CD4-positive, alpha-beta T cell treated with Interferon alpha-2 for 1 hour (primary cell): ENCODE measurements around the gene KYNU.
"Not testable (repeated sequence)": the region's sequence is repeated elsewhere in the genome, so short reads cannot be mapped to it uniquely, and the experiment has no call there.

ENCODE experiments used
- DNase-seq, 2 donors: peaks; one replicate each; pipeline ENCODE4 v3.0.0-alpha.2; 2020 to 2022

The KYNU gene

GRCh38 chr2:142877216-142877838 lies at the start of gene KYNU:
TSS of gene KYNU (plus strand) at chr2:142877664. CDS start at chr2:142885368, 7,704 bp downstream.
- peak in 1 of 2 donors; percentile 27 for DNase-seq

GRCh38 chr2:142834021-142834420 lies 43.4 kb upstream of the KYNU start:
- no peak for DNase-seq

- DNase-seq = no peak
Measured at GRCh38 chr2:142840436-142840835, 37.0 kb upstream of the KYNU start.

DNA sequence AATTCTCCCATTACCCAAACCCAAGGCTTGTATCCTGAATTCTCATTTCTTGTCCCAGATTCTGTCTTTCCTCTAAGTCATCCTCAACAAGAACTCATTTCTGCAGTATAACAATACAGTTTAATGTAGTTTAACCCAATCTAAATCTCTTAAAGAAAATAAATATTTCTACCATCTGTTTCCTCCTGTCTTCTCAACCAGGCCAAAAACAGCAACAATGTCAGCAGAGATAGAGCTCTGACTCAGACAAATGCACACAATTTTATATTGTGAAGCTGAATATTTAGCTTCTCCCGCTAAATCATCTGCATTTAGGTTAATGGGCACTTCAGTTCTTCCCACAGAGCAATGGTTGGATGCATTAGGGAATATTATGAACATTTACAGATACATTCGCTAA lies 35.7 kb upstream of the KYNU start:
- no peak for DNase-seq

DNA sequence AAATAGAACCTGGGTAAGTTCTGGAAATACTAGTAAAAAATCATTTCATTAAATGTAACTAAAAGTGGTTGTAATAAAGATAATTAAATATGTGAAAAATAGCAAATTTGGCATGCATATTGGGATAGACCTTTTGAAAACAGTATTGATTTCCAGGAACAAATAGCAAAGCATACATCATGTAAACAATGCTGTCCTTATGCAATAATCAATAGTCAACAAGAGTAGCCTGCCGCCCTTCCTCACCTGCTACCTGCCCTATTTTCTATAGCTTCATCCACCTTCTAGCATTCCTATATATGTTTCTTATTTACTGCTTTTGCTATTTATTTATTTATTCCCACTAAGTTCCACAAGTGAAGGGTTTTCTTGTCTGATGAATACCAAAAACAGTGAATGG lies 35.1 kb upstream of the KYNU start:
- no peak for DNase-seq

- no peak for DNase-seq
Measured at GRCh38 chr2:142843731-142844130, 33.7 kb upstream of the KYNU start.

DNA sequence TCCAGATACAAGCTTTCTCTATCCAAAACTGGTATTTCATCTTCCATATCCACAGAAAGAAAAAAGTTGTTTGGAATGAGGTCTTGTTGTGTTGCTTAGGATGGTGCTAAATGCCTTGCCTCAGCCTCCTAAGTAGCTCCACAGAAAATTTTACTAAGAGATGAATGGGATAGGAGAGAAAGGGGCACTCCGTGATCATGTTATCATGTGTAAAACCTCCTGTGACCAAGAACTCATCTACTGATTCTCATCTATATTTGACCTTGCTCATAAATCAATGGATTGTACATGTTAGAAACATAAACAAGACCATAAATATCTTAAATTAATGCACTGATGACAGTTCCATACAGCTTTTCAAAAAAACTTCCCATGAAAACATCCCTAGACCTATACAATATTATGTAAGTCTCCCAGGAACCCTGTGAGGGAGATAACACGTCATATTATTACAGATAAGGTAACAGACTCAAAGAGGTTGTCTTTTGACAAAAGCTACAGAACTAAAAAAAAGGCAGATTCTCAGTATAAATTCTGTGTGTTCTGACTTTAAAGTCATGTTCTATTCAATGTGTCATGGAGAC lies 29.3 kb upstream of the KYNU start:
- DNase-seq = no peak

DNA sequence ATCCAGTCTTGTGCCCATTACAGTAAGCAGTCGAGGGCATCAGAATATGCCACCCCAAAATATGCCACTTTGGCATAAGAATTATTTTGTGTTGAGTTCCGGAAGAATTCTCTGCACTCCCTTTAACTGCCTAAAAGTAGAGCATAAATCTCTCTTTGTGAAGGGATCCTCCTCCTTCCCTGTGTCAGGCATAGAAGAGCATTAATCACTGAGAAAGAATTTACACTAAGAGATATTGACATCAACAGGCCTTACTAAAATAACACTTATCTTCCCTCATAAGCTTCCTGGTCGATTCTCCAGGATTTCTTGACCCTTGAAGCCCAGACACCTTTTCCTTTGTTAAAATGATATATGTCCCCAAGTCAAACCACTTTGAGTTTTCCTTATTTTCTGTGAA lies 27.6 kb upstream of the KYNU start:
- no peak for DNase-seq

DNA sequence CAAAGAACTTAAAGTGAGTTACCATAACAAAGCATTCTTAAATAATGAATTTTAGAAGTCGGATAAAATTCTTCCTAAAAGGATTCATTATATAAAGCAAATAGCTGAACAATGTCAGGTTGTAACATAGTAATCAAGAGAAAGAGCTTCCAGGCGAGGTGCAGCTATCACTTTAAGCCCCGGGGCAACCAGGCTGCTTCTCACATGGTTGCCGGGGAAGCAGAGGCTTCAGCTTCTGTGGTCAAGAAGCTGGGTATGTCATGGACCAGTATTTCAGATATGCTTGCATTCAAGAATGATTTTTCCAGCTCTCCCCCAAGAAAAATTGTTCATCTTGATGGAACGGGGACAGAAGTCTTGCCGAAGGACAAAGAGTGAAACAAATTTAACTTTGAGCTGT lies 23.6 kb upstream of the KYNU start:
- DNase-seq = no peak

DNA sequence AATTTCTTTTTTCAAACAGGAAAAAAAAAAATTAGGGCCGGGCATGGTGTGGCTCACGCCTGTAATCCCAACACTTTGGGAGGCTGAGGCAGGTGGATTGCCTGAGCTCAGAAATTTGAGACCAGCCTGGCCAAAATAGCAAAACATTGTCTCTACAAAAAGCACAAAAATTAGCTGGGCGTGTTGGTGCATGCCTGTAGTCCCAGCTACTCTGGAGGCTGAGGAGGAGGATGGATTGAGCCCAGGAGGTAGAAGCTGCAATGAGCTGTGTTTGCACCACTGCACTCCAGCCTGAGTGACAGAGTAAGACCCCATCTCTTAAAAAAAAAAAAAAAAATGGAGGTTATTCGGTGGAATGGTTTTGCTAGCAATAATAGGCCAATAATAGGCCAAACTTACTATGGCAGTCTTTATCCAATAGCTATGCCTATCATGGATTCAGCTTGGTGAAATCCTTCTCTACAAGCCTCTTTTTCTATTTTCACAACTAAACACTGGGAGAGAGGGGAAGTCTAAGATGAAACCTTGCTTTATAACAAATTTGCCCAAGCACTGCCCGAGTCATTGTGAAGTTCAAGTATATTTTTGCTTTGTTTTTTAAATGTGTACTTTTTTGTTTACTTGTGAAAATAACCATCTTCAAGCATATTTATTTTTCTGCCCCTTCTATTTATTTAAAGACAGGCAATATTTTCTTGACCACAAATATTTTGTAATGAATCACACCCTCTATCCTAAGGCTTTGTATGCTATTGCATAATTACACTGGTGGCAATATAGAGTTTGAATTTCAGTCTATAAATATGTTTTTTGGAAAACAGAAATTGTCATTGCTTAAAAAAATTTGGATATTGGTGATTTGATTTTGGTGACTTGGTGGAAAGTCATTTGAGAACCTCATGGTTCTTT lies 20.0 kb upstream of the KYNU start:
- no peak for DNase-seq

- DNase-seq = no peak
Measured at GRCh38 chr2:142858961-142859360, 18.5 kb upstream of the KYNU start.

GRCh38 chr2:142862299-142862698 lies 15.2 kb upstream of the KYNU start:
- no peak for DNase-seq

GRCh38 chr2:142862847-142863246 lies 14.6 kb upstream of the KYNU start:
- no peak for DNase-seq

DNA sequence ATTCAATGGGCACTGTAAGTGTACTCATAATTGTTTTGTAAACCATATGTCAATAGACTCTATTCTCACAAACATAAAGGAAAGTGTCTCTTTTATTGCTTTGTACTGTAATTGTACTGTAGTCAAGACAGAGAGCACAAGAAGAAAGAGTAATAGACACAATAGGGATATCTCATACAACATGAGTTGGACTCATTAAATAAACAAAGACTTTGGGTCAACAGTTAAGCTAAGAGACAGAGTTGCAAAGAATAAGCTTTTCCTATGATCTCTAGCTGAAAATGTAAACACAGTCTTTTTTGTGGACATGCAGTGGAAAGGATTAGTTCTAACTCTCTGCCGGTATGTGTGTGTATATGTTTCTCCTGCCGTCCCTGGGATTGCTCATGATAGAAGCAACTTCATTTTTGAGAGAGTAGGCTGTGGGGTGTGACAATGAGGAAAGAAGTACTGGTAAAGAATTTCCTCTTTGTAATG lies 13.9 kb upstream of the KYNU start:
- no peak for DNase-seq

DNA sequence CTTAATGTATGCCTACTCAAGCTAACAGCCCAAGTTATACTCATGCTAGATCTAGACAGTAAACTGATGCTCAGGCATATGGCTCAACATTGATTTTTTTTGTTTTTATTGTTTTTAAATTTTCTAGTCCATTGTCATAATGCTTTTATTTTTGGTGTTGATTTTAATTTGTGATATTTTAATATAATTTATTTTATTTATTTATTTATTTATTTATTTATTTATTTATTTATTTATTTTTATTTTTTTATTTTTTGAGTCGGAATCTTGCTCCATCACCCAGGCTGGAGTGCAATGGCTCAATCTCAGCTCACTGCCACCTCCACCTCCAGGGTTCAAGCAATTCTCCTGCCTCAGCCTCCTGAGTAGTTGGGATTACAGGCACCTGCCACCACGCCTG lies 12.9 kb upstream of the KYNU start:
- DNase-seq = not testable (repeated sequence)

DNA sequence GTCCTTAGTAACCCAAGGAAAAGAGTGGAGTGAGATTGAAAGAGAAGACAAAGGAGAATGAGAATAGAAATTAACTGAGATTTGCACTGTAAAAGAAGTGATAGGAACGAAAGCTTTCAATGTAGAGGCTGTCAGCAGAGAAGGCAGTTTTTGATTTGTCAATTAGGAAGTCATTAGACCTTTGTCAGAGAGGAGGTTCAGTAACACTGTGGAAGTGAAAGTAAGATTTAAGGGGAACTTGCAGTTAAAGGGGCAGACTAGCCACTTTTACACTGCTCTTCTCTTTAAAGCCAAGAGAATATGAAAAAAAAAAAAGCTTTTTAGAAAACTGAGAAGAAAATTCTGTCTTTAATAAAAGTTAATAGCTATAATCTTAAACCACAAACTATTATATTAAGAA lies 11.5 kb upstream of the KYNU start:
- DNase-seq = no peak

DNA sequence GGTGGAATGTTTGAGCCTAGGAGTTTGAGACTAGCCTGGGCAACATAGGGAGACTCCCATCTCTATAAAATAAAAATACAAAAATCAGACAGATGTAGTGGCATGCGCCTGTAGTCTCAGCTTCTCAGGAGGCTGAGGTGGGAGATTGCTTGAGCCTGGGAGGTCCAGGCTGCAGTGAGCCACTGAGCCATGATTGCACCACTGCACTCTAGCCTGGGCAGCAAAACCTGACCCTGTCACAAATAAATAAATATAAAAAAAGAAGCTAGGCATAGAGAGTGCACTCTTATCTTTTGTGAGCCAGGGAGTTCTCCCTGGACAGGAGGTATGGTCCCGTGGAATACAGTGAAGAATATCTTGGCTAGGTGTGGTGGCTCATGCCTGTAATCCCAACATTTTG lies 11.0 kb upstream of the KYNU start:
- DNase-seq = no peak

DNA sequence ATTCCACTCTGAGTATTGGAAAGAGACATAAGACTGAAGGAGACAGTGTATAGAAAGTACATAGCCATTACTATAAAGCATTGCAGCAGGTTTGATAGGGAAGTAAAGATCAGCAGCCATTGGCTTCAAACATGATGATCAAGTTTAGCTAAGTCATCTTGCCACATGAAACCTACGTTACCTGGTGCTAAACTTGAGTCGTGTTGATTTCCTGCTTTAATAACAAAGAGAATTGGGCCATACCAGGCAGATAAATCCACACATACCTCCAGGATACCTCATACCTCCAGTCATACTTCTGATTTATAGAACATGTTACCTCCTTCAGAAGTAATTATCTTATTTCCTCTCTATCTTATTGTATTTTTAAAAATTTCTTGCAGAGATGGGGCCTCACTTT lies 10.3 kb upstream of the KYNU start:
- DNase-seq = no peak

- DNase-seq = peak; percentile 19 to 68
Measured at GRCh38 chr2:142868229-142868762, 9.2 kb upstream of the KYNU start.

GRCh38 chr2:142869065-142869460 lies 8.4 kb upstream of the KYNU start:
- not testable (repeated sequence) for DNase-seq

DNA sequence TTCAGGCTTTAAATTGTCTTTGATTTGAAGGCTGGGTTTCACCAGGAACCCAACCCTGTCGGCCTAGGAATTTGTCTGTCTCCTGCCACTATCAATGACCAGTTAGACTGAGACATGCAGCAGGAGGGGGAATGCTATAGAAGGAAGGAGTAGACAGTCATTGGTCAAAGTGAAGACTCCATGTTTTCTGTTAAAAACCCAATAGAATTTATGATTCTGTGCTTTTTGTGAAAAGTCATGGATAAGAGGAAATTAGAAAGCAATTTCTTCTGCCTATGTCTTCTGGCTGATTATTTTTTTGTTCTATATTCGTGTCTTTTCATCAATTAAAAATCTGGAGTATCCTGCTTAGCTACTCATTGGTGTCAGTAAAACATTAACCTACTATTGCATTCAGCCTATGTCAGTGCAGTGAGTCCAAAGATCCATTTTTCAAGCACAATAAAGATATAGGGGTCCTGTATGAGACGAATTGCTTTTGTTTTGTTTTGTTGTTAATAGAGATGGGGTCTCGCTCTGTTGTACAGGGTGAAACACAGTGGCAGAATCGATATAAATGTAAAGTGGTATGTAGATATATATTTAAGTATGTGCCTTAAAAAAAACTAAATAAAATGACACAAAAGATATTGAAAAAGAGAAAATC lies 7.9 kb upstream of the KYNU start:
- DNase-seq = no peak

DNA sequence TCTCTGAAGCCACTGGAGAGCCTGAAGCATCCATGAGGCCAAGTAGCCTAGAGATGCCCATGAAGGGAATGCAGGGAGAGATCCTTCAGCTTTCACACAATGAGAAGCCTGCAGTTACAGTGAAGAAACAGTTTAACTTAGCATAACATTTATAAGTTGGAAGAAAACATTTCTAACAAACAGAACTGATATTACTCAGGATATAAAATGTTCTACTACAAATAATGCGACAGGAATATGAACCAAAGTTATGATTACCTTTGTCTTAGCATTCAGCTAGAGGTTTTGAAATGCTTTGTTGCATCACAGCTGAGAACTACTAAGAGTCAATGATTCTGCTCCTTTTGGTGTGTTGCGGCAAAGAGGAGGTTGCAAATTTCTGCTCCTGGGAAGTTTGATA lies 6.9 kb upstream of the KYNU start:
- DNase-seq = no peak

DNA sequence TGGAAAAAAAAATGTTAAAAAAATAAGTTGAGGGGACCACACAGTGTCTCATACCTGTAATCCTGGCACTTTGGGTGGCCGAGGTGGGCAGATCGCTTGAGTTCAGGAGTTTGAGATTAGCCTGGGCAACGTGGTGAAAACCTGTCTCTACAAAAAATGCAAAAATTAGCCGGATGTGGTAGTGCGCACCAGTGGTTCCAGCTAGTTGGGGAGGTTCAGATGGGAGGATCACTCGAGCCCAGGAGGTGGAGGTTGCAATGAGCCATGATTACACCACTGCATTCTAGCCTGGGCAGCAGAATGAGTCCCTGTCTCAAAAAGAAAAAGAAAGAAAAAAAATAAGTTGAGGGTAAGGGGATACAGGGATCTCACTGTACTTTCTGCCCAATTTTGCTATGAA lies 6.1 kb upstream of the KYNU start:
- DNase-seq = no peak
